Dendritic cell treated with granulocyte-macrophage colony-stimulating factor and Interleukin-4, amounts not matched to agents 40 ng/mL and 50 ng/mL, for 4 days (primary cell): Measurements from ENCODE around the gene IQGAP2.

Source experiments
- H3K27ac Mint-ChIP-seq: one replicate; pipeline ENCODE4 v1.8.0; 2022; ENCODE audit warnings: mild to moderate bottlenecking, mixed read lengths
- H3K27me3 Mint-ChIP-seq: one replicate; pipeline ENCODE4 v1.8.0; 2022; ENCODE audit warnings: mild to moderate bottlenecking, mixed read lengths
- H3K36me3 Mint-ChIP-seq: one replicate; pipeline ENCODE4 v1.8.0; 2022; ENCODE audit warnings: low read depth, mixed read lengths
- H3K4me1 Mint-ChIP-seq: one replicate; pipeline ENCODE4 v1.8.0; 2022; ENCODE audit warnings: low read depth, mixed read lengths
- H3K4me3 Mint-ChIP-seq: one replicate; pipeline ENCODE4 v1.8.0; 2022; ENCODE audit warnings: mild to moderate bottlenecking, moderate library complexity, mixed read lengths
- H3K9me3 Mint-ChIP-seq: one replicate; pipeline ENCODE4 v1.8.0; 2022; ENCODE audit warnings: mixed read lengths
- intact Hi-C: fragments of 100-400 bp; cut with micrococcal nuclease; formaldehyde crosslinking; loops from one replicate; pipeline ENCODE4 v1.15.0; 2022

Gene IQGAP2

DNA sequence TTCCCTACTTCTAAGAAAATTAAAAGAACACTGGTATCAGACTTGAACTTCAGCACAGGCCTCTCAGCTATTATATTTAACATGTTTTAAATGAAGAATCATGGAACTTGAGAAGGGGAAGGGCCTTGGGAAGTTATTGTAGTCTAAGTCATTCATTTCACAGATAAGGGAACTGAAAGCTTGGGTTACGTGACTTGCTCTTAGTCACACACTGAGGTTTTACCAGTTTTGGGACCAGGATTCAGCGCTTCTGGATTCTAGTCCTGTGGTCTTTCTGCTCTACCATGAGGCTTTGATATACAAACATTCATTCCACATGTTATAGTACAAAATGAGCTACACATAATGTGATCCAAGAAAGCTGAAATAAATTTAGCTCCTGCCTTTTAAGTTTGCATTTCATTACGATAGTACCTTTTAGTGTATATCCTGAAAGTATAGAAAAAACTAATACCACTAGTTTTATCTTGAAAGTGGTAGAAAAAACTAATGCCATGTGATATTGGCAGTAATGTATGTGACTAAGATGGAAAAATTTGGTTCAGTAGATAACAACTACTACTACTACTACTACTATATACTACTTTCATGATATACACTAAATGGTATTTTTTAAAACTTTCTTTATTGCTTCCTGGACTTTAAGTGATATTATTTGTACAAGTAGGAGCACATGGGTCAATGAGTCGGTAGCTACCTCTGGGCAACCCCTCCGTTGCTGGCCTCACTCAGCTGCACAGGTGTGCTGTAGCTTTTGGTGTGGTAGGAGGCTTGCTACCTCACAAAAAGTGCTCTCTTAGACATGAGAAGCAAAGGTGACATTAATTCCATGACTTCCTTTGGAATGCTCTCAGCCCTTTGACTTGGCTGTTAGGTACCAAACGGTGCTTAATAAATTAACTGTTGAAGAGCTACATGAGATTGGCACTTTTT is 179.4 kb downstream of the IQGAP2 start:
- intact Hi-C loops = loop anchor here (1.0 to 10.0 kb wide), 2 partner anchors 108 to 179 kb away; partner anchors contain the start of gene IQGAP2
- Mint-ChIP-seq H3K4me3 (no peak overlapping the region), H3K4me1 (peaks cover 42% of the 10 kb centered on the region), H3K27me3 (no peaks in the 10 kb centered on the region), H3K9me3 (no peaks in the 10 kb centered on the region), H3K36me3 (peaks cover 24% of the 10 kb centered on the region), H3K27ac (peak overlapping the region; percentile 79)

- peaks cover 35% of the 10 kb centered on the region for H3K4me1 Mint-ChIP-seq
- H3K27me3 Mint-ChIP-seq = no peaks in the 10 kb centered on the region
- H3K9me3 Mint-ChIP-seq = no peaks in the 10 kb centered on the region
- H3K27ac Mint-ChIP-seq = no peak overlapping the region
- no peak overlapping the region for H3K4me3 Mint-ChIP-seq
- intact Hi-C loops = loop anchor here (10.0 kb wide), 1 partner anchor 109 kb away; no protein-coding TSS in a partner anchor
- H3K36me3 Mint-ChIP-seq = peaks cover 20% of the 10 kb centered on the region
Measured at GRCh38 chr5:76583163-76584047, 180.3 kb downstream of the IQGAP2 start.

- intact Hi-C loops = loop anchor here (10.0 kb wide), 1 partner anchor 111 kb away; no protein-coding TSS in a partner anchor
- peaks cover 26% of the 10 kb centered on the region for H3K4me1 Mint-ChIP-seq
- H3K27ac Mint-ChIP-seq = no peak overlapping the region
- no peaks in the 10 kb centered on the region for H3K9me3 Mint-ChIP-seq
- H3K36me3 Mint-ChIP-seq = peaks cover 25% of the 10 kb centered on the region
- H3K4me3 Mint-ChIP-seq = no peak overlapping the region
- no peaks in the 10 kb centered on the region for H3K27me3 Mint-ChIP-seq
Measured at GRCh38 chr5:76585783-76586217, 182.7 kb downstream of the IQGAP2 start.

GRCh38 chr5:76586531-76586930 is 183.4 kb downstream of the IQGAP2 start:
- Mint-ChIP-seq H3K27ac (no peak overlapping the region), H3K27me3 (no peaks in the 10 kb centered on the region), H3K4me1 (peaks cover 18% of the 10 kb centered on the region), H3K36me3 (peaks cover 32% of the 10 kb centered on the region), H3K9me3 (no peaks in the 10 kb centered on the region), H3K4me3 (no peak overlapping the region)
- intact Hi-C loops = loop anchor here (10.0 kb wide), 1 partner anchor 112 kb away; no protein-coding TSS in a partner anchor

DNA sequence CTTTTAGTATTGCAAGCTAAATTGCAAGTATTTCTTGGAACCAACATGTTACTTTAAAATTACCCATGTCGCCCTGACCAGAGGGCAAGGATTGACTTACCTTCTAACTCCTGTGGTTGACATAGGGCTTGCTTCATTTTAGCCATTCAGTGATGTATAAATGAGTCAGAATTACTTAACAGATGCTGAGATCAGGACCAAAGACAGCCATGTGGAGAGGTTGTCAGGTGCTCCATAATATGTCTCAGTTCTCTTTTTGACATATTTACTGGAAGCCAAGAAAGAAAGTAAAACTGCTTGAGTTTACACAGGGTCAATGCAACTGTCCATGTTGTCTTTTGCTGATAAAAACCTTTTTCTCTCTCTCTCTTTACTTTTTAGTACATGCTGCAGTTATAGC is 186.9 kb downstream of the IQGAP2 start:
- peaks cover 56% of the 10 kb centered on the region for H3K36me3 Mint-ChIP-seq
- no peaks in the 10 kb centered on the region for H3K4me1 Mint-ChIP-seq
- H3K9me3 Mint-ChIP-seq = no peaks in the 10 kb centered on the region
- H3K4me3 Mint-ChIP-seq = no peak overlapping the region
- H3K27ac Mint-ChIP-seq = no peak overlapping the region
- intact Hi-C loops = no loop called here
- no peaks in the 10 kb centered on the region for H3K27me3 Mint-ChIP-seq

- Mint-ChIP-seq H3K27me3 (no peaks in the 10 kb centered on the region), H3K27ac (no peak overlapping the region), H3K4me3 (no peak overlapping the region), H3K4me1 (no peaks in the 10 kb centered on the region), H3K9me3 (no peaks in the 10 kb centered on the region), H3K36me3 (peaks cover 62% of the 10 kb centered on the region)
- intact Hi-C loops = no loop called here
Measured at GRCh38 chr5:76591366-76591765, 188.3 kb downstream of the IQGAP2 start.

GRCh38 chr5:76592692-76593091 is 189.6 kb downstream of the IQGAP2 start:
- Mint-ChIP-seq H3K4me3 (no peak overlapping the region), H3K36me3 (peaks cover 75% of the 10 kb centered on the region), H3K27ac (no peak overlapping the region), H3K27me3 (no peaks in the 10 kb centered on the region), H3K4me1 (no peaks in the 10 kb centered on the region), H3K9me3 (no peaks in the 10 kb centered on the region)
- intact Hi-C loops = no loop called here

GRCh38 chr5:76594107-76594506 is 191.0 kb downstream of the IQGAP2 start:
- no peaks in the 10 kb centered on the region for H3K4me1 Mint-ChIP-seq
- H3K27me3 Mint-ChIP-seq = no peaks in the 10 kb centered on the region
- H3K36me3 Mint-ChIP-seq = peaks cover 75% of the 10 kb centered on the region
- no peak overlapping the region for H3K27ac Mint-ChIP-seq
- intact Hi-C loops = no loop called here
- H3K4me3 Mint-ChIP-seq = no peak overlapping the region
- H3K9me3 Mint-ChIP-seq = no peaks in the 10 kb centered on the region

- Mint-ChIP-seq H3K9me3 (no peaks in the 10 kb centered on the region), H3K4me1 (no peaks in the 10 kb centered on the region), H3K27me3 (no peaks in the 10 kb centered on the region), H3K27ac (no peak overlapping the region), H3K4me3 (no peak overlapping the region), H3K36me3 (peaks cover 77% of the 10 kb centered on the region)
- intact Hi-C loops = no loop called here
Measured at GRCh38 chr5:76595755-76596481, 192.8 kb downstream of the IQGAP2 start.

DNA sequence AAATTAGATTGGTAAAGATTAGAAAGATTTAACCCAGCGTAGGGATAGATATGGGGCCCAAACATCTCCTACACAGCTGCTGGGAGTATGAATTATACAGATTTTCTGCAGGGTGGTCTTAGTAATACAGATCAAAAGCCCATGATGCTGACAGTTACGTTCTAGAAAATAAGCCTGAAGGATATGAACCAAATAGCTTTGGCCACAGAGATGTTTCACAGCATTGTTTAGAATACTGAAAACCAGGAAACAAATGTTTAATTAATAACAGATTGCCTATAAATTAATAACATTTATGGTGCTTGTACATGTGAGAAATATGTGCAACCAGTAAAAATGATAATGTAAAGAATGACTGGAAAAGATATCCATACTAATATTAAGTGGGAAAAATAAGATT is 195.4 kb downstream of the IQGAP2 start:
- Mint-ChIP-seq H3K27ac (no peak overlapping the region), H3K36me3 (peaks cover 74% of the 10 kb centered on the region), H3K9me3 (no peaks in the 10 kb centered on the region), H3K4me1 (peaks cover 13% of the 10 kb centered on the region), H3K4me3 (no peak overlapping the region), H3K27me3 (no peaks in the 10 kb centered on the region)
- intact Hi-C loops = no loop called here

DNA sequence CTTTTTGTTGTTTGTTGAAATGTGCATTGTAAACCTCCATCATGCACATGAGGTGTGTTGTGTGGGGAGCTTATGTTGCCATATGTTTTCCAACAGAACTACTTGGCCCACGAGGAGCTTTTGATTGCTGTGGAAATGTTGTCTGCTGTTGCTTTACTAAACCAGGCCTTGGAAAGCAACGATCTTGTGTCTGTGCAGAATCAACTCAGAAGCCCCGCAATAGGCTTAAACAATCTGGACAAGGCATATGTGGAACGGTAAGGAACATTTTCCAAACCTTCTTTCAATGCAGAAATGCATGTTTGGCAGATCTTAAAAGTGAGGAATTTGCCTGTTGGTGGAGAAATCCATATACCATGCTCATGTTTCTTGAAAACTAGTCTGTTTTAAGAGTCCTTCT is 197.6 kb downstream of the IQGAP2 start:
- intact Hi-C loops = loop anchor here (1.0 kb wide), 2 partner anchors 41 to 174 kb away; no protein-coding TSS in a partner anchor
- Mint-ChIP-seq H3K4me1 (peaks cover 25% of the 10 kb centered on the region), H3K27me3 (no peaks in the 10 kb centered on the region), H3K36me3 (peaks cover 73% of the 10 kb centered on the region), H3K9me3 (no peaks in the 10 kb centered on the region), H3K27ac (no peak overlapping the region), H3K4me3 (no peak overlapping the region)

GRCh38 chr5:76601470-76601869 is 198.4 kb downstream of the IQGAP2 start:
- Mint-ChIP-seq H3K27ac (no peak overlapping the region), H3K36me3 (peaks cover 71% of the 10 kb centered on the region), H3K9me3 (no peaks in the 10 kb centered on the region), H3K4me3 (no peak overlapping the region), H3K4me1 (peaks cover 25% of the 10 kb centered on the region), H3K27me3 (no peaks in the 10 kb centered on the region)
- intact Hi-C loops = loop anchor here (1.0 kb wide), 2 partner anchors 40 to 173 kb away; no protein-coding TSS in a partner anchor

DNA sequence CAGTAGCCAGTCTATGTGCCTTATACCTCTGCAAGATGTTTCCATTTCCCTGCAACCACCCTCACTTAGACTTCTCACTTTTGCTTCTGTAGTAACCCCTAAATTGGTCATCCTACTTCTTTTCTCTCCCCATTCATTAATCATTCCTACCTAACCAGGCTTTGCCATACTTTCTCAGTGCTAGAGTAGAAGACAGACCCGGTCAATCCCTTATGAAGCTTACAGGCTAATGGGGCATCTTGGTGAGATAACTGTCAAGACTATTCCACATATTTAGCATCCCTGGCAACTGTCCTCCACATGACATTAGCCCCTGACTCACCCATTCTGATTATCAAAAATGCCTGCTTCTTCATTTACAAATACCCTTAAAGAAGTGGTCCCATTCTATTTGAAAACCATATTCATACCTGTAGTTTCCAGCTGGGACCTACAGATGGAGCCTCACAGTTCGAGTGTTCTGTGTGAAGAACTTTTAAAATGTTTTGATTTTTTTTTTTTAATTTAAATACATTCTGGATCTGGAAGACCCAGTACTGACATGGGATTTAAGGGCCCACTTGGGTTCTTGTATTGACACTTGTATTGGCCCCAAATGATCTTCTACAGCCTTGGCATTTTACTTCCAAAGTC is 199.1 kb downstream of the IQGAP2 start:
- H3K4me3 Mint-ChIP-seq = no peak overlapping the region
- H3K9me3 Mint-ChIP-seq = no peaks in the 10 kb centered on the region
- H3K36me3 Mint-ChIP-seq = peaks cover 65% of the 10 kb centered on the region
- H3K27me3 Mint-ChIP-seq = no peaks in the 10 kb centered on the region
- intact Hi-C loops = no loop called here
- H3K4me1 Mint-ChIP-seq = peaks cover 28% of the 10 kb centered on the region
- no peak overlapping the region for H3K27ac Mint-ChIP-seq
